A673 (cell line): ENCODE results near the gene MS4A8. TPM values are rescaled to one million over a fixed set of nuclear protein-coding genes. Genes with fewer than 3 reads are reported as not detected.
A peak's percentile ranks its signal among the peaks of the same experiment; 100 is the strongest.

ENCODE experiments used
- BruUV-seq: library from RNA; stranded (reverse); fragments of 400-500 nt; replicated peaks from 2 replicates; lab custom pipeline; 2021; lab: Mats Ljungman, UMichigan
- CTCF ChIA-PET: fragments of 300-600 bp; sonication (Branson Sonifier 250); formaldehyde crosslinking; loops from one replicate; lab custom pipeline; 2022; ENCODE audit warnings: antibody characterized with exemption; lab: Charles Lee
- POLR2A ChIA-PET: fragments of 300-600 bp; sonication (Branson Sonifier 250); formaldehyde crosslinking; loops from one replicate; lab custom pipeline; 2022; ENCODE audit warnings: antibody characterized with exemption; ENCODE audit not compliant: low non-redundant PET; lab: Charles Lee
- DNase-seq: peaks from one replicate; pipeline ENCODE4 v3.0.0-alpha.2; 2015; ENCODE audit warnings: low spot score
- H3K27ac ChIP-seq: fragments of 200-600 bp; sonication (generic); 2 replicates; pipeline ENCODE4 v1.5.1; 2016; ENCODE audit warnings: mixed run types, low read depth, mild to moderate bottlenecking, mixed read lengths, antibody characterized with exemption, low read length; ENCODE audit not compliant: poor library complexity, severe bottlenecking
- H3K27me3 ChIP-seq: fragments of 200-600 bp; sonication (generic); replicated peaks from 2 replicates; pipeline ENCODE4 v1.6.1; 2017; ENCODE audit warnings: mixed run types, low read depth, mild to moderate bottlenecking, mixed read lengths, antibody characterized with exemption, low read length; ENCODE audit not compliant: insufficient read depth, poor library complexity
- H3K36me3 ChIP-seq: fragments of 200-600 bp; sonication (generic); 2 replicates; pipeline ENCODE4 v1.6.1; 2016; ENCODE audit warnings: mixed run types, mild to moderate bottlenecking, mixed read lengths, antibody characterized with exemption, low read length; ENCODE audit not compliant: insufficient read depth, poor library complexity, severe bottlenecking
- H3K4me1 ChIP-seq: fragments of 200-600 bp; sonication (generic); 2 replicates; pipeline ENCODE4 v1.6.1; 2017; ENCODE audit warnings: mixed run types, mild to moderate bottlenecking, mixed read lengths, antibody characterized with exemption, low read length; ENCODE audit not compliant: insufficient read depth, poor library complexity, severe bottlenecking
- H3K4me3 ChIP-seq: fragments of 200-600 bp; sonication (generic); 2 replicates; pipeline ENCODE4 v1.5.1; 2016; ENCODE audit warnings: low read depth, mixed run types, mild to moderate bottlenecking, mixed read lengths, low read length; ENCODE audit not compliant: poor library complexity, severe bottlenecking
- H3K9me3 ChIP-seq: fragments of 200-600 bp; sonication (generic); 2 replicates; pipeline ENCODE4 v1.6.1; 2016; ENCODE audit warnings: mixed run types, low read depth, mild to moderate bottlenecking, mixed read lengths, antibody characterized with exemption, low read length; ENCODE audit not compliant: poor library complexity, severe bottlenecking
- CTCF ChIP-seq: fragments of 300-800, 200-600 bp; sonication (generic); conservative IDR thresholded peaks from 2 replicates; pipeline ENCODE4 v1.5.1; 2017; ENCODE audit warnings: low read depth, mild to moderate bottlenecking, antibody characterized with exemption, low read length, moderate library complexity, mixed read lengths
- EZH2 ChIP-seq: fragments of 200-600 bp; sonication (generic); IDR thresholded peaks from 2 replicates; pipeline ENCODE4 v1.6.1; 2017; ENCODE audit warnings: borderline replicate concordance, low read depth, mild to moderate bottlenecking, mixed read lengths, antibody characterized with exemption, low read length; ENCODE audit not compliant: poor library complexity, severe bottlenecking
- intact Hi-C: fragments of 100-400 bp; cut with micrococcal nuclease; formaldehyde crosslinking; loops from one replicate; pipeline ENCODE4 v1.10.0; 2022; ENCODE audit not compliant: unreplicated experiment
- total RNA-seq: library from RNA; stranded (reverse); gene quantifications from 2 replicates; pipeline ENCODE4 v1.2.3, GENCODE V29; 2021

The MS4A8 gene
- total RNA-seq, 1 experiment from 2014 or later: 1.5 TPM

- POLR2A ChIA-PET: no interaction called here
- intact Hi-C loops: no loop called here
- CTCF ChIA-PET: no interaction called here
- Histone ChIP-seq H3K4me1 (no peaks in the 10 kb centered on the region), H3K27me3 (peaks cover 42% of the 10 kb centered on the region), H3K27ac (no peak overlapping the region), H3K4me3 (no peak overlapping the region), H3K36me3 (no peaks in the 10 kb centered on the region), H3K9me3 (no peaks in the 10 kb centered on the region)
- TF ChIP-seq EZH2: no peak
- no TSS peak for BruUV-seq
- no peak for DNase-seq
These were observed 26.2 kb downstream of the MS4A8 start for GRCh38 chr11:60725592-60725991.

DNA sequence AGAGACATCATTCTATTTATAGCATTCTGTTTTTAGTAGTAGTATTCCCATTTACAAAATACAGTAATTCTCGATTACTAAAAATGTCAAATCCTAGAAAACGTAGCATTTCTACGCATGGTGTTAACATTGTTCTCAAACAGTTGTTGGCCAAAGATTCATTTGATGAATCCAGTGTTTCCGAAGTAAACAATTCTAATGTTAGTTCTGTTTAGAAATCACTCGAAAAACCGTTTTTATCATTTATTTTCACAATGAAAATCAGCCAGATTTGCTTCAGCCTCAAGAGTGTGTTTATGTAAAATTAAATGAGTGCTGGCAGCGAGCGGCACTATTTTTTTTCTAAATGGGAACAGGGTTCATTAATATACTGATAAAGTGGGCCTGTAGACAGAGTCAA, 32.2 kb downstream of the MS4A8 start:
- CTCF ChIA-PET: no interaction called here
- intact Hi-C loops: no loop called here
- no peak for DNase-seq

DNA sequence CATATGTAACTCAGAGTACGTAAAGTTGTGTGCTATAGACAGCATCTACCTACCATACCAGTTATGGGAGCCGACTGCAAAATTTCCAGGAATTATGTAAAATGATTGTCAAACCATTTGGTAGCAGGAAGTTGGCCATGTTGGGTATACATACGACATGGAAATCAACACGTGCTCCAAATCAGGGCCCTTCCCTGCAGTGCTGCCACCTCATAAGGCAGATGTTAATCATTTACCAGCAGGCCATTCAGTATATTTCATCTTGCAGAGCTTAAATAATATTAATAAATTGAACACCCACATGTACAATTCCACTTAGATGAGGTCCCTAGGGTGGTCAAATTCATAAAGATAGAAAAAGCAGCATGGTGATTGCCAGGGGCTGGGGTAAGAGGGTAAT, 34.9 kb downstream of the MS4A8 start:
- Histone ChIP-seq H3K27ac (no peak overlapping the region), H3K9me3 (no peaks in the 10 kb centered on the region), H3K4me3 (no peak overlapping the region), H3K36me3 (no peaks in the 10 kb centered on the region), H3K4me1 (no peaks in the 10 kb centered on the region), H3K27me3 (peaks cover 21% of the 10 kb centered on the region)
- DNase-seq: no peak
- CTCF ChIA-PET: no interaction called here
- POLR2A ChIA-PET: no interaction called here
- no TSS peak for BruUV-seq
- no peak for TF ChIP-seq CTCF
- TF ChIP-seq EZH2: no peak
- intact Hi-C loops: no loop called here

More for the DNA sequence above, 32.2 kb downstream of the MS4A8 start:
- no peaks in the 10 kb centered on the region for H3K4me1 ChIP-seq
- no peak overlapping the region for H3K4me3 ChIP-seq
- POLR2A ChIA-PET: no interaction called here
- H3K36me3 ChIP-seq: no peaks in the 10 kb centered on the region
- BruUV-seq: no TSS peak
- TF ChIP-seq EZH2: no peak
- no peak for TF ChIP-seq CTCF
- H3K27ac ChIP-seq: no peak overlapping the region
- no peaks in the 10 kb centered on the region for H3K9me3 ChIP-seq
- peaks cover 26% of the 10 kb centered on the region for H3K27me3 ChIP-seq

DNA sequence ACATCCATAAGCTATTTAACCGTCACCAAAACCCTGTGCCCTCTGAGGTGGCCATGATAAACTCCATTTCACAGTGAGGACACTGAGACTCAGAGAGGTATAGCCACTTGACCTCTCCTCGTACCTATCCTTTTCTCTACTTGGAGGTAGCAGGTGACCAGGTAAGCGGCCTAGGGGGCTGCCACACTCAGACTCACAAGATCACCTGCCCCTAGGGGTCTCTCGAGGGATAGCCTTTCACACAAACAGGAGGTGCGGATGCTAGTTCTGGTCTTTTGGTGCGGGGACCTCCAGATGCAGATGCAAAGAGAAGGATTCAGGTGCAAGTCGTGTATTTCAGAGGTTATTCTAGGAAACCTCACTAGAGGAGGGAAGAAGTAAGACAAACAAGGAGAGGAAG, 39.7 kb downstream of the MS4A8 start:
- no peaks in the 10 kb centered on the region for H3K36me3 ChIP-seq
- no peaks in the 10 kb centered on the region for H3K9me3 ChIP-seq
- H3K4me3 ChIP-seq: no peak overlapping the region
- no TSS peak for BruUV-seq
- intact Hi-C loops: no loop called here
- ChIA-PET POLR2A (no interaction called here), CTCF (no interaction called here)
- peaks cover 22% of the 10 kb centered on the region for H3K27me3 ChIP-seq
- H3K27ac ChIP-seq: no peak overlapping the region
- no peak for DNase-seq
- no peaks in the 10 kb centered on the region for H3K4me1 ChIP-seq
- TF ChIP-seq CTCF: 0 out of 2 replicates have a peak, but pooled peaks have one; percentile 17
- TF ChIP-seq EZH2: no peak
